ENCODE data around the gene KRTAP10-6.

- TF ChIP-seq POLR2A (IDR thresholded peaks at IDR 0.05) (no peak), CTCF (IDR thresholded peaks at IDR 0.05) (no peak)
Observed at GRCh38 chr21:44579056-44579832, 13.1 kb downstream of the KRTAP10-6 start.
